DOHH2 (cell line): ENCODE data around the gene RPTOR.

Experiments used
- EZH2phosphoT487 ChIP-seq: fragments of 200-600 bp; sonication (generic); IDR thresholded peaks from 2 replicates; pipeline ENCODE4 v1.6.1; 2017; ENCODE audit warnings: borderline replicate concordance, mild to moderate bottlenecking, antibody characterized with exemption, low read length, moderate library complexity, mixed read lengths
- TF ChIP-seq, protein P1 (sequence below): fragments of 200-600 bp; sonication (generic); IDR thresholded peaks from one replicate; pipeline ENCODE4 v1.5.1; 2014; ENCODE audit warnings: antibody characterized with exemption, mild to moderate bottlenecking, low read depth, low read length; ENCODE audit not compliant: poor library complexity, severe bottlenecking

DNA sequence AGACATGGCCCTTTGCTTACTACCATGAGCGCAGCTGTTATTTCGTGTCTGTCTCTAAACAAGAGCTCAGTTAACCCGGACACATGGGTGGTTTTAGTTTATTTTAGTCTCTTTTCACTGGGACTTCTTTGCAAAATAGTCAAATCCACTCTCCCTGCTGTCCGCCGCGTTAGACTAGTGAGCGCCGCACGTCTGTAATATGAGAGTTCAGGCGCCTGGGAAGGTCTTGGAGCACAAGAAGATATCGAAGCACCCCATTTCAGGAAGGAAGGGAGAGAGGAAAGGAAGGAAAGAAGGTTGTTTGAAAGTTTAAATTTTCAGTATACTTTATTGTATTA, 336.0 kb downstream of the RPTOR start:
- TF ChIP-seq EZH2phosphoT487: no peak
- TF ChIP-seq, protein P1, sequence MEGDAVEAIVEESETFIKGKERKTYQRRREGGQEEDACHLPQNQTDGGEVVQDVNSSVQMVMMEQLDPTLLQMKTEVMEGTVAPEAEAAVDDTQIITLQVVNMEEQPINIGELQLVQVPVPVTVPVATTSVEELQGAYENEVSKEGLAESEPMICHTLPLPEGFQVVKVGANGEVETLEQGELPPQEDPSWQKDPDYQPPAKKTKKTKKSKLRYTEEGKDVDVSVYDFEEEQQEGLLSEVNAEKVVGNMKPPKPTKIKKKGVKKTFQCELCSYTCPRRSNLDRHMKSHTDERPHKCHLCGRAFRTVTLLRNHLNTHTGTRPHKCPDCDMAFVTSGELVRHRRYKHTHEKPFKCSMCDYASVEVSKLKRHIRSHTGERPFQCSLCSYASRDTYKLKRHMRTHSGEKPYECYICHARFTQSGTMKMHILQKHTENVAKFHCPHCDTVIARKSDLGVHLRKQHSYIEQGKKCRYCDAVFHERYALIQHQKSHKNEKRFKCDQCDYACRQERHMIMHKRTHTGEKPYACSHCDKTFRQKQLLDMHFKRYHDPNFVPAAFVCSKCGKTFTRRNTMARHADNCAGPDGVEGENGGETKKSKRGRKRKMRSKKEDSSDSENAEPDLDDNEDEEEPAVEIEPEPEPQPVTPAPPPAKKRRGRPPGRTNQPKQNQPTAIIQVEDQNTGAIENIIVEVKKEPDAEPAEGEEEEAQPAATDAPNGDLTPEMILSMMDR: no peak
